Measurements from ENCODE around the gene LIPC.

Gene LIPC

DNA sequence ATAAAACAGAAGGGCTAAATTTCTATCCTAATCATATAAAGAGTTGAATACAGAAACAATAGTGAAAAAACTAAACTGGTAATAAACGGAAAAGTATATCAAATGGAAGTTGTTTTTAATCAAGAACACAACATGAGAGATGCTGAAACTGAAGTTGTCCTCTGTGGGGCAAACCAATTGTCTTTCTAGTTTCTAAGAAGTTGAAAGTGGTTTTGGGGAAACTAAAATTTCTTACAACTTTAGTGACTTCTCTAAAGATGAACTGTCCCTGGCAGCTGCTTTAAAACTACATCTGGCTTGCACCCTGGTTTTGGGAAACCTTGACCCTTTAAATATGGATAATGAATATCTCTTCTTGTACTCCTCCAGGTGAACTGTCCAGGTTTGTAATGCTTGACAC is 162.1 kb downstream of the LIPC start:
- DNase-seq = no peak
- Histone ChIP-seq H3K79me2 (ENCODE audit: insufficient read depth, low read length) (no peaks in the 10 kb centered on the region), H3K27me3 (ENCODE audit: insufficient read depth, low read length, poor library complexity) (no peaks in the 10 kb centered on the region), H3K4me1 (ENCODE audit: insufficient read depth, low read length) (no peaks in the 10 kb centered on the region), H3K36me3 (ENCODE audit: insufficient read depth, low read length) (peaks cover 33% of the 10 kb centered on the region), H3K4me2 (ENCODE audit: insufficient read depth, low read length) (no peak overlapping the region), H3K27ac (ENCODE audit: low read length) (no peak overlapping the region), H2AFZ (ENCODE audit: low read depth, low read length) (no peak overlapping the region), H3K9me3 (ENCODE audit: insufficient read depth, low read length, severe bottlenecking) (no peaks in the 10 kb centered on the region), H4K20me1 (ENCODE audit: insufficient read depth, low read length) (no peaks in the 10 kb centered on the region), H3K4me3 (ENCODE audit: low read depth in 1 of 2, low read length in 2 of 2) (no peak overlapping the region), H3K9ac (ENCODE audit: low read depth, low read length) (no peak overlapping the region)
- no peak for ATAC-seq (ENCODE audit: insufficient read depth, low read depth)
- TF ChIP-seq, protein P1, sequence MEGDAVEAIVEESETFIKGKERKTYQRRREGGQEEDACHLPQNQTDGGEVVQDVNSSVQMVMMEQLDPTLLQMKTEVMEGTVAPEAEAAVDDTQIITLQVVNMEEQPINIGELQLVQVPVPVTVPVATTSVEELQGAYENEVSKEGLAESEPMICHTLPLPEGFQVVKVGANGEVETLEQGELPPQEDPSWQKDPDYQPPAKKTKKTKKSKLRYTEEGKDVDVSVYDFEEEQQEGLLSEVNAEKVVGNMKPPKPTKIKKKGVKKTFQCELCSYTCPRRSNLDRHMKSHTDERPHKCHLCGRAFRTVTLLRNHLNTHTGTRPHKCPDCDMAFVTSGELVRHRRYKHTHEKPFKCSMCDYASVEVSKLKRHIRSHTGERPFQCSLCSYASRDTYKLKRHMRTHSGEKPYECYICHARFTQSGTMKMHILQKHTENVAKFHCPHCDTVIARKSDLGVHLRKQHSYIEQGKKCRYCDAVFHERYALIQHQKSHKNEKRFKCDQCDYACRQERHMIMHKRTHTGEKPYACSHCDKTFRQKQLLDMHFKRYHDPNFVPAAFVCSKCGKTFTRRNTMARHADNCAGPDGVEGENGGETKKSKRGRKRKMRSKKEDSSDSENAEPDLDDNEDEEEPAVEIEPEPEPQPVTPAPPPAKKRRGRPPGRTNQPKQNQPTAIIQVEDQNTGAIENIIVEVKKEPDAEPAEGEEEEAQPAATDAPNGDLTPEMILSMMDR (IDR thresholded peaks at IDR 0.05; ENCODE audit: borderline replicate concordance, extremely low read depth, low read length, poor library complexity, severe bottlenecking) = no peak
- TF ChIP-seq EZH2 (IDR thresholded peaks at IDR 0.05; ENCODE audit: borderline replicate concordance, low read depth, low read length, severe bottlenecking) = no peak

DNA sequence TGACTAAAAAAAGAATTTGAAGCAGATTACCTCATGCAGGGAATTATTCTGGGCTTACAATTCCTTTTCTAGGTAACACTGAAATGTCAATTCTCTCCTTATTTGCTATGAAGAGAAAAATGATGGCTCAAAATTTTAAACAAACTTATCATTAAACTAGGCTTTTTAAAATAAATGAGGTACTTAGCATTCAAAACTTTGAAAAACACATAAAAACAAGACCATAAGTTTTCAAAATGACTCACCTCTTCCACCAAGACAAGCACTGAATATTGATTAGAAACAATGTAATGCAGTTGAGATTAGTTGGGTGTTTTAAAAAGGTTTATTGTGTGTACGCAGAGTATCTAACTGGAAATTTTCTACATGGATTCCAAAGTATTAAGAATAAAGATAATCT is 163.1 kb downstream of the LIPC start:
- Histone ChIP-seq H3K27me3 (ENCODE audit: insufficient read depth, low read length, poor library complexity) (no peaks in the 10 kb centered on the region), H3K9ac (ENCODE audit: low read depth, low read length) (no peak overlapping the region), H3K4me1 (ENCODE audit: insufficient read depth, low read length) (no peaks in the 10 kb centered on the region), H3K27ac (ENCODE audit: low read length) (no peak overlapping the region), H2AFZ (ENCODE audit: low read depth, low read length) (no peak overlapping the region), H3K9me3 (ENCODE audit: insufficient read depth, low read length, severe bottlenecking) (no peaks in the 10 kb centered on the region), H3K79me2 (ENCODE audit: insufficient read depth, low read length) (no peaks in the 10 kb centered on the region), H3K4me3 (ENCODE audit: low read depth in 1 of 2, low read length in 2 of 2) (no peak overlapping the region), H3K4me2 (ENCODE audit: insufficient read depth, low read length) (no peak overlapping the region), H4K20me1 (ENCODE audit: insufficient read depth, low read length) (no peaks in the 10 kb centered on the region), H3K36me3 (ENCODE audit: insufficient read depth, low read length) (peaks cover 36% of the 10 kb centered on the region)
- TF ChIP-seq, protein P1 (IDR thresholded peaks at IDR 0.05; ENCODE audit: borderline replicate concordance, extremely low read depth, low read length, poor library complexity, severe bottlenecking) = no peak
- no peak for TF ChIP-seq EZH2 (IDR thresholded peaks at IDR 0.05; ENCODE audit: borderline replicate concordance, low read depth, low read length, severe bottlenecking)
- DNase-seq (no peak), ATAC-seq (ENCODE audit: insufficient read depth, low read depth) (no peak)

DNA sequence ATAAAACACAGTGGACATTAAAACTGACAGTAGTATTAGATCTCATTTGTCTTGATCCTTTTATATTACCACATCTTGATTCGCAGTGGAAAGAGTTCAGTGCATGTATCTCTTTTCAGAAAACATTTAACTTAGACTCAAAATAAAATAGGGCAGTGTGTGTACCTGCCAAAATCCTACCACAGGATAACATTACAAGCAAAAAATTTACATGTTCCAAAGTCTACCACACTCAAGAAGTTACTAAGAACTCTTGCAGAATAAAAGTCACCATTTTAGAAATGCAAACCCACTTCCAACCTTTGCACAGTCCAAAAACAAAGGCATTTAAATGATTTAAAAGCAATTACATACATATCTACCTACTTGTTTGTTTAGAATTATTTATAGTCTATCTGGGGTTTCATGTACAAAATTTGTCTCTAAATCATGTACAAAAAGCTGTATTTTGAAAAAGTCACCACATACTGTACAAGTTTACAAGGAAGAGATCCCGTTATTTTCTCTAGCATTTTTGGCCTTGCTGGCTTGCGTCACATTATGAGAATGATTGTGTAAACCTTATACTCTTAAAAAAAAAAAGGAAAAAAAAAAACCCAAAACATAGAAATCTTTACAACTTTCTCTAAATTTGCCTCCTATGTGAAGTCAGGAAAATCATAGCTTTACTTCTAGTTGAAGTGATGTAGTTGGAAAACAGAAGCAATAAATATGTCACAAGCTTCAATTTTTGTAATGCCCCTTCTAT is 163.9 kb downstream of the LIPC start:
- ATAC-seq (ENCODE audit: insufficient read depth, low read depth) (no peak), DNase-seq (no peak)
- no peak overlapping the region for H2AFZ ChIP-seq (ENCODE audit: low read depth, low read length)
- peaks cover 36% of the 10 kb centered on the region for H3K36me3 ChIP-seq (ENCODE audit: insufficient read depth, low read length)
- no peak overlapping the region for H3K9ac ChIP-seq (ENCODE audit: low read depth, low read length)
- no peak for TF ChIP-seq EZH2 (IDR thresholded peaks at IDR 0.05; ENCODE audit: borderline replicate concordance, low read depth, low read length, severe bottlenecking)
- TF ChIP-seq, protein P1 (IDR thresholded peaks at IDR 0.05; ENCODE audit: borderline replicate concordance, extremely low read depth, low read length, poor library complexity, severe bottlenecking) = no peak
- H3K9me3 ChIP-seq (ENCODE audit: insufficient read depth, low read length, severe bottlenecking) = no peaks in the 10 kb centered on the region
- no peak overlapping the region for H3K4me3 ChIP-seq (ENCODE audit: low read depth in 1 of 2, low read length in 2 of 2)
- no peaks in the 10 kb centered on the region for H4K20me1 ChIP-seq (ENCODE audit: insufficient read depth, low read length)
- no peak overlapping the region for H3K27ac ChIP-seq (ENCODE audit: low read length)
- no peaks in the 10 kb centered on the region for H3K4me1 ChIP-seq (ENCODE audit: insufficient read depth, low read length)
- no peaks in the 10 kb centered on the region for H3K79me2 ChIP-seq (ENCODE audit: insufficient read depth, low read length)
- H3K27me3 ChIP-seq (ENCODE audit: insufficient read depth, low read length, poor library complexity) = no peaks in the 10 kb centered on the region
- H3K4me2 ChIP-seq (ENCODE audit: insufficient read depth, low read length) = no peak overlapping the region

Data from DND-41 (cell line).